Psoas muscle (tissue), 8 donors: Measurements from ENCODE around the gene PSMB9. TPM values are rescaled to one million over a fixed set of nuclear protein-coding genes. Genes with fewer than 3 reads are reported as not detected.

ENCODE experiments used
- ATAC-seq, 4 donors: fragments of 200-7000 bp; cut with Tn5 transposase; one replicate each; pipeline ENCODE4 v1.9.1; 2020; ENCODE audit warnings: moderate library complexity in 3 of 4, mild to moderate bottlenecking in 2 of 4
- DNase-seq, 2 donors: peaks; one replicate each; pipeline ENCODE4 v3.0.0-alpha.2; 2020
- H3K27ac ChIP-seq: fragments of 200-600 bp; one replicate; pipeline ENCODE4 v1.8.0; 2022
- H3K27me3 ChIP-seq, 3 donors: fragments of 200-600 bp in 1 of 3; one replicate each; pipeline versions ENCODE4 v1.6.1 to v1.8.0; 2013 to 2022; ENCODE audit warnings: low read length in 2 of 3, mild to moderate bottlenecking in 2 of 3, moderate library complexity in 1 of 3; ENCODE audit not compliant: insufficient read depth in 3 of 3
- H3K36me3 ChIP-seq, 2 donors: fragments of 200-600 bp in 1 of 2; one replicate each; pipeline versions ENCODE4 v1.6.1 to v1.8.0; 2013 to 2022; ENCODE audit warnings: low read depth in 1 of 2, mild to moderate bottlenecking in 1 of 2, moderate library complexity in 1 of 2; ENCODE audit not compliant: insufficient read depth in 1 of 2
- H3K4me1 ChIP-seq: fragments of 200-600 bp; one replicate; pipeline ENCODE4 v1.8.0; 2022
- H3K4me3 ChIP-seq: fragments of 200-600 bp; one replicate; pipeline ENCODE4 v1.8.0; 2022; ENCODE audit warnings: mild to moderate bottlenecking
- H3K9me3 ChIP-seq: fragments of 200-600 bp; one replicate; pipeline ENCODE4 v1.8.0; 2022
- WGBS, 3 donors: extraction: QIAGEN DNeasy Blood & Tissue Kit; methylation state at CpG; one replicate each; pipeline versions ENCODE4 v1.1.6 to v1.1.7; 2013; 5-methylcytosine and 5-hydroxymethylcytosine counted together
- intact Hi-C, 2 donors: fragments of 100-400 bp; cut with DNase I; formaldehyde crosslinking; loops; one replicate each; pipeline versions ENCODE4 v1.11.0 to v1.14.2; 2022
- polyA plus RNA-seq, 3 donors: library from polyadenylated mRNA; stranded (reverse); fragments of 200-250 nt; gene quantifications; one replicate each; pipeline ENCODE4 v1.2.3, GENCODE V29; 2013
- total RNA-seq, 4 donors: library from RNA; stranded (reverse); fragmentation: NEBNext Ultra II Directional in 2 of 4; extraction: Animal tissue kit (Norgen Biotek cat#: 25700) in 2 of 4; gene quantifications; one replicate each; pipeline versions ENCODE4 v1.2.1 to v1.2.4, GENCODE V29; 2021 to 2023
- TF ChIP-seq, protein P1 (sequence below): fragments of 200-600 bp; IDR thresholded peaks from one replicate; pipeline ENCODE4 v1.8.0; 2022; ENCODE audit warnings: antibody characterized with exemption
- donor health status: healthy with polysubstance abuse.
- donor health status: DM: no; HTN: no; CAD: no; lungs with moderate emphysema.
- donor health status: Bipolar disorder and iron deficiency.
- donor health status: healthy.
- donor health status: DM: yes; HTN: yes; CAD: no.
- donor health status: DM: no; HTN: no; CAD: no.
- donor health status: DM: no; HTN: no; CAD: no.
- donor health status: DM: yes; HTN: yes; CAD: no.

The PSMB9 gene
- total and polyA plus RNA-seq, 7 donors, result 6.6 to 18.0 (median 10.1) TPM

DNA sequence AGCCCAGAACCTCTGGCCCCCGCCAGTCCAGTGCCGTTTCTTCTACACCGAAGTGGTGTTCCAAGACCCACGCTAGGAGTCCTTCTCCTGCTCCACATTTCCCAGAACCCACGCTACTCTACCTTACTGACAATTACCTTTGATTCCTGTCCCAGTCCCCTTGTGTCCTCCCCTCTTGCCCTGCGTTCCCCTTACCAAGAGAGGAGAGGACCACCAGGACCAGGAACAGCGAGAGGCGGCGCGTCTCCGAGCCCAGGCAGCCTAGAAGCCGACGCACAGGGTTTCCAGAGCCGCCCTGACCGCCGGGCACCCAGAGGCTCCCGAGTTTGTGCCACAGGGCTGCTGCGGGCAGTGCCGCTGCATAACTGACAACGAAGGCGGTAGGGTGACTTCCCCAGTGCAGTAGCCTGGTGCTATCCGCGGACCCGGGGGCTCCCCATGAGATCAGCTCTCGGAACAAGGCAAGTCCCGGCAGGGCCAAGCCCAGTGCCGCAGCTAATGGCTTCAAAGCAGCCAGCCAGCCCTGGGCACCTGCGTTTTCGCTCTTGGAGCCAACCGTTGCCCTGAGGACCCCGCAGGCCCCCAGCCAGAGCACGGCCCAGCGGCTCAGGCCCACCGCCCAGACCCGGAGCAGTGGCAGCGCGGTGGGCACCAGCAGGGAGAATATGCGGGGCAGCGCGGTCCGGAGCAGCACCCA is 1.0 kb upstream of the PSMB9 start:
- DNase-seq (peak; percentile 34 to 68), ATAC-seq (peak; percentile 32 to 55 (median 42))
- TF ChIP-seq, protein P1, sequence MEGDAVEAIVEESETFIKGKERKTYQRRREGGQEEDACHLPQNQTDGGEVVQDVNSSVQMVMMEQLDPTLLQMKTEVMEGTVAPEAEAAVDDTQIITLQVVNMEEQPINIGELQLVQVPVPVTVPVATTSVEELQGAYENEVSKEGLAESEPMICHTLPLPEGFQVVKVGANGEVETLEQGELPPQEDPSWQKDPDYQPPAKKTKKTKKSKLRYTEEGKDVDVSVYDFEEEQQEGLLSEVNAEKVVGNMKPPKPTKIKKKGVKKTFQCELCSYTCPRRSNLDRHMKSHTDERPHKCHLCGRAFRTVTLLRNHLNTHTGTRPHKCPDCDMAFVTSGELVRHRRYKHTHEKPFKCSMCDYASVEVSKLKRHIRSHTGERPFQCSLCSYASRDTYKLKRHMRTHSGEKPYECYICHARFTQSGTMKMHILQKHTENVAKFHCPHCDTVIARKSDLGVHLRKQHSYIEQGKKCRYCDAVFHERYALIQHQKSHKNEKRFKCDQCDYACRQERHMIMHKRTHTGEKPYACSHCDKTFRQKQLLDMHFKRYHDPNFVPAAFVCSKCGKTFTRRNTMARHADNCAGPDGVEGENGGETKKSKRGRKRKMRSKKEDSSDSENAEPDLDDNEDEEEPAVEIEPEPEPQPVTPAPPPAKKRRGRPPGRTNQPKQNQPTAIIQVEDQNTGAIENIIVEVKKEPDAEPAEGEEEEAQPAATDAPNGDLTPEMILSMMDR, result no peak
- peak overlapping the region; percentile 93 for H3K27ac ChIP-seq
- H3K4me3 ChIP-seq, result peak overlapping the region; percentile 92
- peaks cover 13% of the 10 kb centered on the region for H3K4me1 ChIP-seq
- H3K9me3 ChIP-seq, result no peaks in the 10 kb centered on the region
- peaks cover 2 to 42% of the 10 kb centered on the region in 2 donors for H3K36me3 ChIP-seq
- H3K27me3 ChIP-seq, result no peaks in the 10 kb centered on the region
- intact Hi-C loops, result loop anchor here in 1 of 2 donors (2.0 kb wide), 1 partner anchor 14 kb away; the partner anchor contains the start of gene TAP2
- whole genome bisulfite sequencing, 3 donors, result 0 to 1% (median 0%) methylated on average over 34 to 41 of the region's 41 CpGs

DNA sequence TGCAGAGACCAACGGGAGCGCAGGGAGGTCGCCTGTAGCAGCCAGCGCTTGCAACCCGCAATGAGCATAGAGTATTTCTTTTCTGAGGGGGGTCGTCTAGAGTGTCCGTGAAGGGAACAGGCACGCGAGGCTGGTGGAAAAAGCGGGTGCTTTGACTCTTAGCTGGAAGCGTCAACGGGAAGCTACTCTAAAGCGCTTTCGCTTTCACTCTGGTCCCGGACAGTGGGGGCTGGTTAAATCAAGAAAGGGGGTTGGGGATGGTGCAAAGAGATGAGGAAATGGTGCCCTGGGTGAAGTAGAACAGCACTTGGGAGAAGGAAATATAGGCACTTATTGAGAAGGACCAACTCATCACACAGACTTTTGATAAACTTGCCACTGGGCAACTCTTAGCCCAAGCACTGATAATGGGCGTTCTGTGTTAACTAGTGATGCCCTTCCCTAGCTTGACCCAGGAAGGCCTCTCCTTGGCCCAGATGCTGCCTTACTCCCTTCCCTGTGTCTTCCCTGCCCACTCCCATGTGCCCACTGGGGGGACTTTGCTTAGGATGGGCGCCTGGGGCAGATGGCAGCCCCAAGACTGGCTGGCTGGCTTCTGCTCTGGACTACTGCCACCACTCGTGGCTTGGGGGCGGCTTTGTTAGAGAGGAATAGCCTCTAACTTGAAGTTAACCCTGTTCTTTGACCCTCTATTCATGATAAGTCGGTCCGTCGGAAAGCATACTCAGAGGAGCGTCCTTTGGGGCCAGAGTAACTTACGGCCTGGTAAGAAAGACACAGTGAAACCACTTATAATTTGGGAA is 585 bp downstream of the PSMB9 start:
- H3K9me3 ChIP-seq, result no peaks in the 10 kb centered on the region
- 8 to 14% (median 8%) methylated on average over 23 to 24 of the region's 24 CpGs for WGBS, 3 donors
- intact Hi-C loops, result loop anchor here in 1 of 2 donors (2.0 kb wide), 1 partner anchor 16 kb away; the partner anchor contains the start of gene TAP2
- DNase-seq, result no peak
- no peaks in the 10 kb centered on the region for H3K27me3 ChIP-seq
- TF ChIP-seq, protein P1, result no peak
- peak overlapping the region; percentile 92 for H3K4me3 ChIP-seq
- peaks cover 13% of the 10 kb centered on the region for H3K4me1 ChIP-seq
- H3K36me3 ChIP-seq, result peaks cover 0 to 37% of the 10 kb centered on the region in 2 donors
- H3K27ac ChIP-seq, result peak overlapping the region; percentile 93
- no peak for ATAC-seq

DNA sequence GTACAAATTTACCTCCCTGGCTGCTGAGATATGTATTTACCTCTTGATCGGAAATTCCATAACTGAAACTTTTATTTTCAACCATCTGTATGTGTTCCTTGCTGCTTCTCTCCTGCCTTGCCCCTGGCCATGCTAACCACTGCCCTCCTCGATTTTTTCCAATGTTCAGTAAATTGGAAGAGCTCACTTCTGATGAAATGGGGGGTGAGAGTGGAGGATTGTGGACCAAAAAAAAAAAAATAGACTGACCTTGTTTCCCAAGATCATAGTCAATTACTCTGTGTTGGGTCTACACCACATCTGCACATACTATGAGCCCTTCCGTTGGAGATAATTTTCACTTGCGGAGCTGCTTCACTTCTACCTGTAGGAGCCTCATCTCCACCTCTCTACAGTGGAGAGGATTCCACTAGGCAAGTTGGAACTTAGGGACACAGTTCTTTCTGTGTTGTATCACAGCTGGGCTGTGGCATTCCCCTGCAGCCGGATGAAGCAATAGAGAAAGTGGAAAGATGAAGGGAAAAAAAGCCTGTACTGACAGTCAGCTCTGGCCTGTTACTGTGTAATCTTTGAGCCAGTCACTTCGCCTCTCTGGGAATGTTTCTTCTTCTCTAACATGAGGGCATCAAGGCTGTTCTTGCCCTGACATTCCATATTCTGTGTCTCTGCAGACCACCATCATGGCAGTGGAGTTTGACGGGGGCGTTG is 1.6 kb downstream of the PSMB9 start:
- ATAC-seq, result no peak
- TF ChIP-seq, protein P1, result no peak
- H3K9me3 ChIP-seq, result no peaks in the 10 kb centered on the region
- H3K4me3 ChIP-seq, result peak overlapping the region; percentile 92
- no peak for DNase-seq
- intact Hi-C loops, result loop anchor here in 1 of 2 donors (2.0 kb wide), 1 partner anchor 17 kb away; the partner anchor contains the start of gene TAP2
- no peak overlapping the region for H3K27ac ChIP-seq
- no peaks in the 10 kb centered on the region for H3K27me3 ChIP-seq
- peaks cover 0 to 26% of the 10 kb centered on the region in 2 donors for H3K36me3 ChIP-seq
- 86 to 87% (median 86%) methylated on average over 8 of the region's 8 CpGs for WGBS, 3 donors
- H3K4me1 ChIP-seq, result peaks cover 13% of the 10 kb centered on the region

DNA sequence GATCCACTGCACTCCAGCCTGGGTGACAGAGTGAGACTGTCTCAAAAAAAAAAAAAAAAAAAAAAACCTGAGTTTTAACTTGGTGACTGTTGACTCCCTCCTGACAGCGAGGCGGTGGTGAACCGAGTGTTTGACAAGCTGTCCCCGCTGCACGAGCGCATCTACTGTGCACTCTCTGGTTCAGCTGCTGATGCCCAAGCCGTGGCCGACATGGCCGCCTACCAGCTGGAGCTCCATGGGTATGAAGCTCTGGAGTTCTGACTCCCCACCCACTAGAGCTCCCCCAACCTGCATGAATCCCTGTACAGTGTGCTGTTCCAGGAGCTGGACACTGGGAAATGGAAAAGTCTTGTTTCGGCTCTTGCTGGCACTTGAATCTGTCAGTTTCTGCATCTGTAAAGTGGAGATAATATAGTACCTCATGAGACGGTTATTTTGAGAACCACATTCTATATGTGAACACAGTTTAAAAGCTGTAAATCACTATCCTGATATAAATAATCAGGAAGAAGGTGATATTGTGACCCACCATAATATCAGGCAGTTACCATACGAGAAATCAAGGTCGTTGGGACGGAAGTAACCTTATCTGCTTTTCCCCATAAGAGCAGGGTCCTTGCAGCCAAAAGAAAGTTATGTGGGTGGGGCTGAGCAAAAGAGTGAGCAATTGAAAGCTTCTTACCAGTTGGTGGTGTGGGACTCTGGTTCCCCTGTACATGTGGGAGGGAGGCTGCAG is 3.3 kb downstream of the PSMB9 start:
- no peak for ATAC-seq
- peaks cover 9% of the 10 kb centered on the region for H3K4me1 ChIP-seq
- intact Hi-C loops, result no loop called here

More for the DNA sequence above, 3.3 kb downstream of the PSMB9 start:
- H3K9me3 ChIP-seq, result no peaks in the 10 kb centered on the region
- DNase-seq, result no peak
- no peak overlapping the region for H3K4me3 ChIP-seq
- TF ChIP-seq, protein P1, result no peak
- no peak overlapping the region for H3K27ac ChIP-seq
- H3K27me3 ChIP-seq, result no peaks in the 10 kb centered on the region
- H3K36me3 ChIP-seq, result peaks cover 0 to 15% of the 10 kb centered on the region in 2 donors
- WGBS, 3 donors, result 78 to 87% (median 82%) methylated on average over 14 of the region's 14 CpGs
